Measurements from ENCODE around the gene SSPN.

Gene SSPN, protein sequence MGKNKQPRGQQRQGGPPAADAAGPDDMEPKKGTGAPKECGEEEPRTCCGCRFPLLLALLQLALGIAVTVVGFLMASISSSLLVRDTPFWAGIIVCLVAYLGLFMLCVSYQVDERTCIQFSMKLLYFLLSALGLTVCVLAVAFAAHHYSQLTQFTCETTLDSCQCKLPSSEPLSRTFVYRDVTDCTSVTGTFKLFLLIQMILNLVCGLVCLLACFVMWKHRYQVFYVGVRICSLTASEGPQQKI

DNA sequence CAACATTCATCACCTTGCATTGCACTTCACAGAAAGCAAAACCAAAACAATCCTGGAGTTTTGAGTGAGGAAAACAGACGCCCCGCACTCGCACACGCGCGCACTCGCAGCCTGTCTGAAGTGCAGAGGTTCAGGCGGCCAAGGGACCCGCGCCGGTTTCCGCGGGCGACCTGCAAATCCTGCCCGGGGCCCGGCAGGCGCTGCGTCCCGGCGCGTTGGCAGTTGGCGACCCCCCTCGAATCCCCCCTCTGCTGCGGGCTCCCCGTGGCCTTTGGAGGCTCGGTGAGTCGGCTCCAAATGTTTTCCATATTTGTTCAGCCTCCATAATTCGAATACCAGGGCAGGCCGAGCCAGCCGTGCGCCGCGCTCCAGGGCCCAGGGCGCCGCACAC is at the start of gene SSPN:
Gene SSPN, plus strand, starts transcription at position 324 of the 391 bp plus-strand sequence. CDS start 100 bp downstream, outside the sequence.
- no peak for DNase-seq

DNA sequence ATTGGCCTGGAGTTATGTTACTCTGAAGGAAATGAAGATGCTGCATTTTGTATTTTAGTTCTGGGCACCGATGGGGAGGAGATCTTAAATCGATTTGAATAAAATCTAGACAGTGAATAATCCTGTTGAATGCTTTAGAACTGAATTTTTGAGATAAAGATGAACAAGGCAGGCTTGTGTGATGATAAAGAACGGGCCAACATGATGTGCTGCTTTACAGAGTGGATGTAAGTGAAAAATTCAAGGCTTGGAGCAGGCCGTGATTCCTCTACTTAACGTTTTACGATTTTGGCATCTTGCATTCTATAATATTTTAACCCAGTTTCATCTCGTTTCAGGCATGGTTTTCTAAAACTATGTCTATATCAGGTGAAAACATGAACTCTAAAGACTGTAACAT is 47.1 kb upstream of the SSPN start:
- no peak for DNase-seq

DNA sequence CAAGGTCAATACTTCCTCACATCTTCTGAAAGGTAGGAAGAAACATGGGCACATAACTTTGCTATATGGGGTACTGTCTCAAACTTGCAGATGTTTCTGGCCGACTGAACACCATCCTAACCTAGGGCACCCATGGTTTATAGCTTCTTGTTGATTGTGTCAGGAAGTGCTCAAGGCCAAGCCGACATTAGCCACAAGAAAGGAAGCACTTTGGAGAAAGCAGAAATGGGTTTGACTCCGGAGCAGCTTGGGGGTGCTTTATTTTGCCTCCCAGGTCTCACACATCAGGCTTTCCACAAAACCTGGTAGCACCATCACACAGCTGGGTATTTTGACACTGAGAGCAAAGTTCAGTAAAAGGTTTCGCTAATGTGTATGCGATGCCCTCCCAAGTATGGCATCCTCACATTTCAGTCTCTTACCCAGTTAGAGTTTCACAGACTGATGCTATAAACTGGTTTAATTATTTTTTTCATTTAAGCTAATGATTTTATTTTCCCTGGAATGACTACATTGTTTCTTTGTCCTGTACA is 45.3 kb upstream of the SSPN start:
- no peak for DNase-seq

DNA sequence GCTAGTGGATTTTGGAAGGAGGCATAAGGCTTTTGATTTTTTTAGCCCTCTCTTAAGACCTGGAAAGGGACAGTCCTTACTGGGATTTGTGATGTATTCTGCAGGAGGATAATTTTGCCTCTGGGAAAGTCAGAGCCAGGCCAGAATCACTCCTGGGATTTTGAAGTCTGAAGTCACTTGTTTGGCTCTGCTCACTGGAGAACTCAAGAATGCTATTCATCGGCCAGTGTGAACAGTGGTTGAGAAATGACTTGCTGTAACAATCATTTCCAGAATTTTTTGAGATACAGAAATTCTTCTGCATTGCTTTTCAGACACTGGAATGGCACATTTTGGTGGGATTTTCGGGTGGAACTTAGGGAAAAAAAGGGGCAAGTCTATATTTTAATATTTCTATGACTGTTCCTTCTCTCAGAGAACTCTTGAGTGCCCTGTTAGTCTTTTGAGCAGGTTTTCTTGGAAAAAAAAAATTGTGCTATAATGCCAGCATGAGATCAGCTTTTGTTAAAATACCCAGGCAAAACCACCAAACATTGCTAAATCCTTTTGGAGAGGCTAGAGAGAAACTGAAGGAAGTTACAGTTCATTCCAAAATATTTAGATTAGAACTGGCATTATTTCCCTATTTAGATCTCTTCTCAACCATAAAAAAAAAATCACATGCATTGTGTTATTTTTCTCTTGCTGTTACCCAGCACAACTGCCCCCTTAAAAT is 44.5 kb upstream of the SSPN start:
- no peak for DNase-seq

DNA sequence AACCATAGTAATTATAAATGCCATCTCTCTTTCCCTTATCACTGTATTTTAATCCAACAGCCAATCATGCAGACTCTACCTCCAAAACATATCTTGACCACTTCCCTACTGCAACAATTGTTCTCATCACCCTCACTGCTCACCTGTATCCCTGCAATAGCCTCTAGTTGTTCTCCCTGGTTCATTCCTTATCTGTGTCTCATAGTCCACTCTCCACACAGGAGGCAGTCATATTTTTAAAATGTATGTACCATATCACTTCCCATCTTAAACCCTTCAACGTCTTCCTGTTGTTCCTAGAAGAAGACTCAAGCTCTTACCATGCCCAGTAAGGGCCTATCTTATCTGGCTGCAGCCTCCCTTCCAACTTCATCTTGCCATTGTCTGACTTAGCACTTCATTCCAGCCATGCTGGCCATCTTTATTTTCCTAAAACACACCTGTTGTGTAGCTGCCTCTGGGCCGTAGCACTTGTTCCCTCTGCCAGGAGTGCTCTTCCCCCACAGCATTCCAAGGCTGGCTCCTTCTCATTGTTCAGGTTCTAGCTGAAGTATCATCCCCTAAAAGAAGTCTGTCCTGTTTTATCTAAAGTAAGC is 42.8 kb upstream of the SSPN start:
- DNase-seq: no peak

DNA sequence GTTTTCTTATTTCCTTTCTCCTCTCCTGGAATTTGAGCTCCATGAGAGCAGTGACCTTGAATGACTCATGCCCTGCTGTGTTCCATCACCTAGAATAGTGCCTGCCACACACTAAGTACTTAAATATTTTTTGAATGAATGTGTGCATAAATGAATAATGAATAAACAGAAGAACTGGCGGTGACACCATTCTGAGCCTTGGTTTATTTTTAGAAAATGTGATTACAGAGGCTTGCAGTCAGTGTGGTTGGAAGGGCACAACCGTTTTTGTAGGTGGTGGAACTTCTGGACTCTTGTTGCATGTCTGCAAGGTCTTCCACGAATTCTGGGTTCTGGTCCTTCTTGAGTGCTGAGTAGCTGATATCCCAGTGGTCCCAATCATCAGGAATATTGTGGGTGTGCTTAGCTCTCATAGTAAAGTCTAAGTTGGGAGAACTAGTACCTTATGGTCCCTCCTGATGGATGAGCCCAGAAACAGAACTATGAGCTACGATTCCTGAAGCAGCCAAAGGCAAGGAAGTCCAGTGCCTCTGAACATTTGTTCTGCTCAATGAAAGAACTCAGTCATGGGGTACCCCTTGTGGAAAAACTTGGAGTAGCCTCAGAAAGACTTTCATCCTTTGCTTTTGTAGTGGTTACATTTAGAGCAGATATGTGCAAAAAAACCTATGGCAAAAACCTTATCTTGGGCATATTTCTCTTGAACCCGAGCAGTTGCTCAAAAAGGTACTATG is 41.8 kb upstream of the SSPN start:
- no peak for DNase-seq

DNA sequence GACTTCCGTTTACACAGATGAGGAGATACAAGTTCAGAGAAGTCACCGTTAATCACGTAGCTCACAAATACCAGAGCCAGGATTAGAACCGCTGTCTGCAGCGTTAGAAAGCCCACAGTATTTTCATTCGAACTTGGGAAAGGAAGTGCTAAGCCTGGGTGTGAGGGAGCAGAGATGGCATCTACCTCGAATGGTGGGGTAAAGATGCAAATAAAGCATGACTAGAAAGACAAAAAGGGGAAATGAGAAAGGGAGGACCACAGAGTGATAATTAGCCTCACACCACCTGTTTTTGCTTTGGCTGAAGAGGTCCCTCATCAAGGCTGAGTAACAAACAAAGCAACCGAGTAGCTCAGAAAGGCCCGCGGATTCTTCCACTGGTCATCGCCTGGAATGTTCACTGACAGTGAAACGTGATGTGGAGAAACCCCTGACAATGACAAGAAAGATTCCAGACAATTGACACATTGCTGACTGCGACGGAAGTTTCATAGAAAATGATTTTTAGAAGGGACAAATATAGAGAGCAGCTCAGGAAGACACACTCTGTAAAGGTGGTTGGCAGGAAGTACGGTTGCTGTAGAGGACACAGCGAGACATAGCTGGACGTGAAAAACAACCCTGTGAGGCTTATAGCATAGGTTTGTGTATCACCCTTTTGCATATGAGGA is 39.0 kb upstream of the SSPN start:
- DNase-seq: no peak

DNA sequence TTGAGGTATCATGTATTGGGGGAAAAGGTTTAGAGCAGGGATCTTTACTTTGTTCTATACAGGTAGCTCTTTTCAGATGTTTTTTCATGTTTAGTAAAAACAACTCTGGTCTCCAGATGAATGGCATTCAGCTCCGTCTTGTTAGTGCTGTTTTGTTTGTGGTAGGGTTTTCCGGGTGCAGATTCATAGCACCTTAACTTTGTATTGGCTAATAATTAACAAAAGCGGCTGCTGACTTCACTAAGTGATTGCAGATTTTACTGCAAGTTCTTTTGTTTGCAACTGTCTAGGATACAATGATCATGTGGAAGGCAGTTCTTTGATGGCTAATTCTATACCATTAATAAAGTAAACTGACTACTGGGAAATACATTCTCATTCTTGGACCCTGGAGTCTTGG is 38.4 kb upstream of the SSPN start:
- DNase-seq: no peak

DNA sequence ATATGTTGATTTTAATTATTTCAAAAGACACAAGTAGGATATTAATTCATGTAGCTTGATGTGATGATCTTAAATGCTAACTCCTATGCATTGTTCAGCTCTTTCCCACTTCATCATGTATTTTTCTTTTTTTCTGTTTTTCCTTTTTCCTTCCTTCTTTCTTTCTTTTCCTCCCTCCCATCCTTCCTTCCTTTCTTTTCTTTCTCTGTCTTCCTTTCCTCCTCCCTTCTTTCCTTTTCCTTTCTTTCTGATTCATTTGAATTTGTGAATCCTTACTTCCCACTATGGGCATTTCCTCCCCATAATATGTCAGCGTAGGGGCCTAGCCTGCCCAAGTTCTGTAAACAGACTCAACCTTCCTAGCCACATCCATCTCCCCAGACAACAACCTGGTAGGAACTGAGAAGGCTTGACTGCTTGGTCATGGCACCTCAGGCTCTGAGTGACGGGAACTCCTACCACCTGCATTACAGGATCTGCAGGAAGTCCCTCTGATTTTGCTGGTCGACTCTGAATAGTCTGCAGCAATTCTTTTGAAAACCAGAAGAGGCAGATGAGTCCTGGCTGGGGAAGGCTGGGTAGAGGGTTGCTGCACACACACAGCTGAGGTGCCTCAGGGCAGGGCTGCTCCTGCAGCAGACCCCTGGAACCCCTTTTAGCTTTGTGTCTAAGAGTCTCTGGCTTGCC is 37.2 kb upstream of the SSPN start:
- DNase-seq: no peak

DNA sequence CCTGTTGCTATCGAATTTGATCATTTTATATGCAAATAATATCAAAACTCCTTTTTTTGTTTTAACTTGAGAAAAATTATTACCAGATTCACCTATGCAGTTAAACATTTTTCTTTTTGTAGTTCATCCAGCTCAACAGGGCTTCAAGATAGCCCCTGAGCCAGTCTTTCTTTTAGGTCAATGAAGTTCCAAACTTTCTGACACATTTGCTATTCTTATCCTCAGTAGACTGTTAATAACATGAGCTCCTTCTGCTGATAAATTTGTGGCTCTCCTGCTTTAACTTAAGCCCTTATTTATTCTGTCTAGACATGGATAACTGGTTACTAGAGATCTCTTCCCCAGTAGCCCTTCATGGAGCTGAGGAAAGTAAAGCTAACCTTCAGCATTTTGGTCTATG is 33.2 kb upstream of the SSPN start:
- no peak for DNase-seq

DNA sequence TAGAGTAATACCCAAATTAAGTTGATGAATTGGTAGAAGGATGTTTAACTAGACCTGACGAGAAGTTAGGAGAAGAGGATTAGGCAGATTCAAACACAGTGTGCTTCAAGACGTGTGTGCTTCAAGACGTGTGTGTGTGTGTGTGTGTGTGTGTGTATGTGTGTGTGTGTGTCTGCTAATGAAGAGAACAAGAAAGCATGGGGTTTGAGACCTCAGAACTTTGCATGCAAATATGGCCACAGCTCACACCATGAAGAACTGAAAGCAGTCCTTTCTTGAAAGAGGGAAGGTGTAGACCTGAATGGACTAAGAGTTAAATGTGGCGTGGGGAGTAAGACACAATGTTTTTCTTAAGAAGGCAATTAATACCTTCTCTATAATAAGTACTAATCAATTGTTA is 32.5 kb upstream of the SSPN start:
- no peak for DNase-seq

DNA sequence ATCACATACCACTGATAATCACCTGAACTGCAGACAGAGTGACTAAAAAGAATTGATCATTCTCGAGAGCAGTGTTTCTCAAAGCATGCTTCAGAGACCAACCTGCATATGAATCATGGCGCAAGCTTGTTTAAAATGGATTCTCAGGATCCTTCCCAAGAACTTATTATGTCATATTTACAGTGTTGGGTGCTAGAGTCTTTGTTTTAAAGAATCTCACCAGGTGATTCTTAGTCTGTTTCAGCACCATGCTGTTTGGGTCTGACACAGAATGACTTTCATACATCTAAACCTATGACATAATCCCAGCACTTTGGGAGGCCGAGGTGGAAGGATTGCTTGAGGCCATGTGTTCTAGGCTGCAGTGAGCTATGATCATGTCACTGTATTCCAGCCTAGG is 31.3 kb upstream of the SSPN start:
- DNase-seq: no peak

DNA sequence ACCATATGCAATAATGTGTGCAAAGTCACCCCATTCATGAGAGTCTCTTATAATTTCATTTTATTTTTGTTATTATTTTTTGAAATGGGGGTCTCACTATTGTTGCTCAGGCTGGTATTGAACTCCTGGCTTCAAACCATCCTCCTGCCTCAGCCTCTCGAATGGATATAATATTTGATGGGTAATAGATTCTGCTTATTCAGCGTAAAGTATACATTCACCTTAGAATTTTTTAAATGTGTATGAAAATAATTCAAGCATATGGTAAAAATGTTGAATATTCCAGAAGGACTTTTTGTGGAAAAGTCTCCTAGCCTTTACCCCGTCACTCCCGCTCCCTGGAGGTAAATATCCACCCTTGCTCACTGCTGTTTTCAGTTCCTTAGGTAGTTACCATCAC is 23.4 kb upstream of the SSPN start:
- no peak for DNase-seq

DNA sequence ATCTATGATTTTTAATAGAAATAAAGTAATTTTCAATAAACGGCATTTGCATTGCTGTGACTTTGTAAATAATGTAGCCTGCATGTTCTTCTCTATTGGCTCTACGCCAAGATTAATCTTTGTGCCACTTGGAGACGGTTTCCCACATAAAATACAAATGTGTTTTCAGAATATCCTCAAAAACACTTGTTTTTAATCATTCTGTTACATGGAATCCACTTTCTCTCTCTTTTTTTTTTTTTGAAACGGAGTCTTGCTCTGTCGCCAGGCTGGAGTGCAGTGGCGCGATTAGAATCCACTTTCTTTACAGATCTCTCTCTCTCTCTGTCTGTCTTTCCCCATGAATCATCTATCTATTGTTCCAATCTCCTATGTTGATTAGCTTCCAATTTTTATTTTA is 22.8 kb upstream of the SSPN start:
- DNase-seq: no peak

DNA sequence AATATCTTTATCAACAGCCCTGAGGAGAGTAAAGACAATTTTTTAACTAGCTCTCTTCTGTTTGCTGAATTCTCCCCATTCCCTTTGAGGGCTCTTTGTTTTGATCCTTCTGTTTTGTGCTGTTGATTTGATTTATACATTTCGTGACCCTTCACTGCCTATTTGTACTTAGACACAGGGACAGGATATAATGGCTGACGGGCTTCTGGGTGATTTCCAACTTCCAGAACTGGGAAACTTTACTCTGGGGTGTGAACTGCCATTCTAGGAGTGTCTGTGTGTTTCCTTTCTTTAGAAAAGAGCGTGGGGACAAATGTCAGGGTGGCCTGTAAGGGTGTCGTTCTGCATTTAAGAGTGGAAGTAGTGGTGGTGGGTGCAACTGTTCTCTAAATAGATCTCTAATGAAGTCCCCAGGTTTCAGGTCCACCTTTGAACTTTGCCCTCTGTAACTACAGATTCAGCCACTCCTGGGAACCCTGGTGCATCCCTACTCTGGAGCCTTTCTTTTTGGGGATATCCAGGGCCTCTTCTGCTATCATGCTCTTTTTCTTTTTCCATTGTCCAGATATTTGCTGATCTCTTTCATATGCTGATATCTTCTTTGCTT is 22.3 kb upstream of the SSPN start:
- no peak for DNase-seq

DNA sequence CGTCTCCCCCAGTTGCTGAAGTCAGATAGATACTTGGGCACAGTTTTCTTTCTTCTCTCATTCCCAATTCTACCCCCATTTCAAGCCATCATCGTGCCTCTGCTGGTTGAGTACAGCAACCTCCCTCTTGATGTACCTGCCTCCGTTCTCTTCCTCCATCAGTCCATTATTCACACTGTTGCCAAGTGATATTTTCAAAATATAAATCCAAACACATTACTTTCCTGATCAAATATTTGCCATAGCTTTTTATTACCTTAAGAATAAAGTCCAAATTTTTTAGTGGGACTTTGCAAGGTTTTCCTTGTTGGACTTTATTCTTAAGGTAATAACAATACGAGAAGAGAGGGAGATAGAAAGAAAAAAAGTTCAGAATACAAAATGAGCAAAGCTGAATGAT is 18.6 kb upstream of the SSPN start:
- no peak for DNase-seq

DNA sequence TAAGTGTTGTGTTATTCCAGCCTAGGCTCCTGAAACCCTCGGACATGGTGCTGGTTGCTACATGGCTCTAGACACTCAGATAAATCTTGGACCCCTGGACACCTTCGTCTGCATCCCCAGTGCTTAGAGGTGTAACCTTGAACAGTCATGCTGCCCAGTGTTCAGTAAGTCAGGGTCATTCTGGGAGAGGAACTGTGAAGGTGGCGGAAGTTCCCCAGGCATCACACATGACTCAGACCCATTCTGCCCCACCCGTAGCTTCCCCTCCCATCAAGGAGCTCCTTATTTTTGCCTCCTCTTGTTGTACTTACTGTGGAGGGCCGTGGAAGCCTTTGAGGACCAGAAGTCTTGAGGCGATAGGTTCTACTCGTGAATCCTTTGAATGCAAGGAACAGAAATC is 18.1 kb upstream of the SSPN start:
- DNase-seq: no peak

DNA sequence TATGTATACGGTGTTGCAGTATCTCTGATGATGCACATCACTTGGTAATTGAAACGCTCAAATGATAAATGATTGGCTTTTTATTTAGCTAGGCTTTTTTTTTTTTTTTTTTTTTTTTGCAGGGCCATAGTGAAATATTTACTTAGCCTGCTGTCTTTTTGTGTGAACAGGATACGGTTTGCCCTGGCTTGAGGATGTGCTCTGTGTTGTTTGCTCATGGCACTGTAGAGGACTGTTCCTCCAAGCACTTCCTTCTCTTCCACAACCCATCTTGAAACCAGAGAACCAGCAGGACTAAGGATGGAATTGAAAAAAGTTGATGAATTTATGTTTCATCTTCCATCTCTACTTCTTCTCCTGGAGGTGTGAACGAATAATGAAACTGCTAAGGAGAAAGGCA is 15.5 kb upstream of the SSPN start:
- DNase-seq: no peak

DNA sequence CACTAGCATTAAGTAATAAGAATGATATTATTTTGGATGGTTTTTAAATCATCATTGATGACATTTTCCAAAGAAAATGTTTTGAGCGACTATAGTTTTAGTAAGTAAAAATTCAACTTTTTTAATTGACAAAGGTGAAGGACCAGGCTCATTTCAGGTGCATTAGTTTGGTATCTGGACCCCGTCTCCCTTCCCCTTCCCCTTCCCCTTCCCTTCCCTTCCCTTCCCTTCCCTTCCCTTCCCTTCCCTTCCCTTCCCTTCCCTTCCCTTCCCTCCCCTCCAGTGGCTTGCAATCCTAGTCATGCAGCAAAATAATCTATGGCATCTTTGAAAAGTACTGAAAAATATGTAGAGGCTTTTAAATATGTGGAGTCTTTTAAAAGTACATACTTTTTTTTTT is 13.0 kb upstream of the SSPN start:
- DNase-seq: no peak

DNA sequence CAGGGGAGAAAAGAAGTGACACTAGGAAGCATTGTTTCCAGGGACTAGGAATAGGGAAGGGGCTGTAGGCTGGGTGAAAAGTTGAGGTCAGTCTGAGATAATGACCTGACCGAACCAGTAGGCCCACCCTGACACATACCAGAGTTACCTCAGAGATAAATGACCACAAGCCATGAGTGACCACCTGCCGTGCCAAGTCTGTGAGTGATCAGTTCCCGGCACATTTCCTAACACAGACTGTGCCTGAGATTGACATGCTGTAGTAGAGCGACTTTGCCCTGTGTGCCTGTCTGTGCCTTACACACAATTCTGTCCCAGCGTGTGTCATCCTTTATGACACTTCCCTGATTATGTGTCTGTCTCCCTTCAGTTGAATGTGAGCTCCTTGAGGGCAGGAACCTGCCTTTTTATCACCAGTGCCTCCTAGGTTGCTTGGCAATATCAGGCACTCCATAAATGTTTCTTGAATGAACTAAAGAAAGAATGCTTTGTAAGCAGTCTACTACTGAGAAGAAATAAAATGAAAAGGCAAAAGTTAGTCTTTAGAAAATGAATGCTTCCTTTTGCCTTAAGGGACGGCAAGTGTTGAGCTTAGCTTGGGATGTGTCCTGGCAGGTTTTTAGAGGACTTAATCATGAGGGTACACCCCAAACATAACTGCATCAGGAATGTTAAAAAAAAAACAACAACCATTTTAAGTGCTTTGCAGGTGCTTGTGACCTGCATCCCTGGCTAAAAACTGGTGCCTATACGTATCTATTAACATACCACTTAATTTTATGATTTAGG is 9.6 kb upstream of the SSPN start:
- DNase-seq: no peak

Measured in 8988T (cell line).